GM19397 (cell line): ENCODE results near the gene TNNI2.

ENCODE experiments used
- ATAC-seq: cut with Tn5 transposase; IDR thresholded peaks from one replicate; pipeline ENCODE4 v1.9.1; 2021; ENCODE audit warnings: mild to moderate bottlenecking, moderate library complexity; ENCODE audit not compliant: unreplicated experiment

Gene TNNI2

GRCh38 chr11:1844221-1845094 lies 5.7 kb downstream of the TNNI2 start:
- ATAC-seq: no peak

- ATAC-seq: no peak
Observed at GRCh38 chr11:1845095-1845429, 6.3 kb downstream of the TNNI2 start.

GRCh38 chr11:1845561-1846452 lies 7.0 kb downstream of the TNNI2 start:
- ATAC-seq: no peak

DNA sequence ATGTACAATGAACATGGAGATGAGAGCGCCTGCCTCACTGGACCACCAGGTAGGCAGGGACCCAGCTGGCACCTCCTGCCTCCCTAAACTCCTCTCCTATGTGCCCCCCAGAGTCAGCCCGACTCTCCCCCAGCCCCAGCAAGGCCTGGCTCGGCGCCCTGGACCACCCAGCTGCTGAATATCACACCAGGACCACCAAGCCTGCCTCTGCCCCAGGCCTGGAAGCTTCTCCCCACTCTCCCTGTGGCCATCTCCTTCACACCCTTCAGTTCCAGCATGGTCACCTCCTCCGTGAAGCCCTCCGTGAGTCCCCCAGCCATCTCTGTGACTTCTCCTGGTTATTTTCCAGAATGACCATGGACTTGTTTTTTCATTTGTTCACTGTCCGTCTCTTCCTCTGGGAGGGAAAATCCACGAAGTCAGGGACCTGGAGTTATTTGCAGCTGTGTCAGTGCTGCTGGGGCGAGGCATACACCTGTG lies 7.7 kb downstream of the TNNI2 start:
- no peak for ATAC-seq

DNA sequence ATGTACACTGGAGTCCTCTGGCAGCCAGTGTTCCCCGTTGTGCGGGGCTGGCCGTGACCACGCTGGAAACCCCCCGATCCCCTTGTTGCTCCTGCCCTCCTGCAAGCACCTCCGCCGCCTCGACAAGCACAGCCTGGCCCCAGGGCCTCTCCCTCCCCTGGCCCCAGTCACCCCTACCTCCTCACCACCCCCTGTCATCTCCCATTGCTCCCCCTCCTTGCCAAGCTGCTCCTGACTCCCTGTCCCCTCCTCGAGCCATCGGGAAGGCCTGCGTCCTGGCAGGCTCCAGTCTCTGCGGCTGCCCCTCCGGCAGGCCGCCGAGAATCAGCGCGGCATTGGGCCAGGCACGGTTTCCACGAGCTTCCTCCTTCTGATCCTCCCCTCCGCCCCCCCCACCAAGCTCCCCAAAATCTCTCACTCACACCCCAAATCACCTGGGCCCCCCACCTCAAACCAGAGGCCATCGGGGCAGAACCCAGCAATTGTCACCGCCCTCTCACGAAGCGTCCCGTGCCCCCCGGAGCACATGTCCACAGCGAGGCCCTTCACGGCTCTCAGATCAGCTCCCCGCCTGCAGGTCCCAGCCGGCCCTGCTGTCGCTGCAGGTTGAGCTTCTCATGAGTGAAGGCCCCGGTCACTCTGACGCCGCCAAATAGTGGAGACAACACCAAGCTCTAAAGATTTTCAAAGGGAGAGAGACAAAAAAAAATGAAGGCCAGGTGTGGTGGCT lies 8.4 kb downstream of the TNNI2 start:
- ATAC-seq: no peak

GRCh38 chr11:1847926-1848639 lies 9.3 kb downstream of the TNNI2 start:
- no peak for ATAC-seq

DNA sequence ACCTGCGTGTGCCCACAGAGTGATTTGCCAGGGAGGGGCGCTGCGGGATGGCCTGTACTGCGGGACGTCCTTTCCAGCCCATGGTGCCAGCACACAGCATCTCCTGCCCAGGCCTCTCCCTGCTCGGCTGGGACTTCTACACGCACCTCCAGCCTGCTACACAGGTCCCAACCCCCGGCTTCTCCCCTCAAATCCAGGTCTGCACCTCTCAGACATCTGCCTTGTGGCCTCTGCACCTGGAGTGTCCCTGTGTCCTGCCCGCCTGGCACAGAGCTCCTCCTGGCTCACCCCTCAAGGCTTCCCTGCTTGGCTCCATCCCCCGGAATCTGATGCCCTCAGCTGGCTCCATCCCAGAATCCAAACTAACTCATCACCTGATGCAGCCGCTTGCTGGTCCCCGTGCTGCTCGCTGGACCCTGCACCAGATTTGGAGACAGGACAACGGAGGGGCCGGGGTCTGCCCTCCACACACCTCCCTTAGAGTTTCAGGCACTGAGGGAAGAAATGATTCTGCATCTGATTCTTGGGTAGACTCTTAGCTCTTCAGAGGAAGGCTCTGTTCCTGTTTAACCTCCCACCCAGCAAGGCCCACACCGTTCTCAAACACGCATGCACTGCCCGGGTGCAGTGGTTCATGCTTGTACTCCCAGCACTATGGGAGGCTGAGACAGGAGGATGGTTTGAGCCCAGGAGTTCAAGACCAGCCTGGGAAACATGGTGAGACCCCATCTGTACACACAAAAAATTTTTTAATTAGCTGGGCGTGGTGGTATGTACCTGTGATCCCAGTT lies 10.1 kb downstream of the TNNI2 start:
- ATAC-seq: no peak

- ATAC-seq: no peak
Observed at GRCh38 chr11:1851468-1852180, 12.8 kb downstream of the TNNI2 start.

DNA sequence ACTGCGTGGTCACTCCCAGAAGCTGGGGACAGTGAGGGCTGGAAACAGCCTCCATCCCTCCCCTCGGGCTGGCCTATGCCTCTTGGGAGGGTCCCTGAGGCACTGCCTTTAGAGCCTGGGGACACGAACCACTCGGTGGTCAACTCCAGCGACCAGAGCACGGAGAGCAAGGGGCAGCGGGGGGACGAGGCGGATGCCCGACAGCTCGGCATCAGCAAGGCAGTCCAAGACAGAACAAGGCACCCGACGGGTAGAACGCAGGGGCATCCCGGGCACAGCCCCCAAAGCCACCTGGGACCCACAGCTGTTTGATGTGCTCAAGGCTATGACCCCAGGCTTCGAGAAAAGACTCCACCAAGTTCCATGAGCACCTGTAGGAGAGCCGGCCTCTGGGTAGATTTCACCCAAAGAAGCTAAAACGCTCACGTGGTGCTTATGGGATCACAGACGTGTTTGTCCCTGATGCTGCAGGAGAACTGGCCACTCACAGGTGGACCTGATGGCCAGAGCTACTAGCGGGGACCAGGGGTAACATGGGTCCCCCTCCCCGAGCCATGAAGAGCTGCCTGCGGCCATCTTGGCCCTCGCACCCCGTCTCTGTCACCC lies 13.6 kb downstream of the TNNI2 start:
- ATAC-seq: no peak

DNA sequence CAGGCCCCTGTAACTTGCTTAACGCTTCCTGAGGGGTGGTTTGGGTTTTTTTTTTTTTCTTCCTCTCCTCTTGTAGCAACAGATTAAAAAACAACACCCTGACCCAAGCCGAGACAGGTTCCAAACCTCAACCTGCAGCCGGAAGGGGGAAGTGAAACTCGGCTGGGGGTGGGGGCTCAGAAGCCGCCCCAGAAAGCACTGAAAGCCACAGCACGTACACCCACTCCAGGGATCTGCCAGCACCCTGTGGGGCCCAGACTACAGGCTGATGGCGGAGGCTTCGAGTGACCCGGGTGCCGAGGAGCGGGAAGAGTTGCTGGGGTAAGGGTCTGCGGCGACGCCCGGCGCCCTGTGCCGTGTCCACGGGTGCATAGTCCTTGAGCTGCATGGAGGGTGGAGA lies 14.1 kb downstream of the TNNI2 start, which contains the start of gene LSP1:
Gene LSP1, plus strand, starts transcription at position 208 of the 400 bp plus-strand sequence. Its CDS starts 61 bp downstream, at position 269.
- peak; percentile 36 for ATAC-seq

GRCh38 chr11:1853376-1854131 lies 14.8 kb downstream of the TNNI2 start:
- no peak for ATAC-seq

GRCh38 chr11:1854132-1854948 lies 15.6 kb downstream of the TNNI2 start:
- peak; percentile 26 for ATAC-seq

DNA sequence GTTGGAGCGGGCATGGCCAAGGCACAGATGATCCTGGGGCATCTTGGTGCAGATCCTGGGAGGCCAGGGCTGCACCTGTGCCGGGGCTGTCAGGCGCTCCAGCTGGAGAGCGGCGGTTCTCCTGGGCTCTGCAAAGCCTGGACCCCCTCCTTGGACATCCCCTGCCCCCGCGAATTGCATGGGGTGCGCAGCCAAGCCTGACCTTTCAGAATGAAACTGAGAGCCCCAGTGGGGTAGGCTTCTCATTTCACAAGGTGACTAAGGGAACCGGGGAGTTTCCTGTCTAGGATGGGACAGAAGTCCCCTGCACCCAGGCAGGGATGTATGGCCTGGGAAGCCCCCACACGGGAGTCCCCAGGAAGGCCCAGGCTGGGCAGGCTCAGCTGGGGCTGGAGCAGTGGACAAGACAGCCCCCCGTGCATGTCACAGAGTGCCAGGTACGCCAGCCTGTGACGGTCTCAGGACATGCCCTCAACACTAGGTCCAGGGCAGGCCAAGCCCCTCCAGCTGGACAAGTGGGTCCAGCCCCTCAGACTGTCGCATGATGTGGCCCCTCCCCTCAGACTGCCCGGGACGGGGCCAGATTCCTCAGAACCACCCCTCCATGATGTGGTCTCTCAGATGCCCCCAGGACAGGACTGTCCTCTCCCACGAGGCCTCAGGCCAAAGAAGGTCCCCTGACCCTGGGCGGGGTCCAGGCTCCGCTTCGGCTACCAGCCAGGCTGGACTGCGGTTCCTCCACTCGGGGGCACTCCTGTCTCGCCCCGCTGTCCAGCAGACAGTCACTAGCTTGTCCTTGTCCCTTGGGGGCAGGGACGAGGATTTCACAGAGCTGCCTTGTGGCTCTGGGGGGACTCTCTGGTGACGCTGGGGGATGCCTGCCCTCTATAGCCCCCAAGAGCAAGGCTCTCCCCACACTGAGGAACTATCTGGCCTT lies 16.4 kb downstream of the TNNI2 start:
- ATAC-seq: peak; percentile 26

- no peak for ATAC-seq
Observed at GRCh38 chr11:1855886-1856265, 17.1 kb downstream of the TNNI2 start.

DNA sequence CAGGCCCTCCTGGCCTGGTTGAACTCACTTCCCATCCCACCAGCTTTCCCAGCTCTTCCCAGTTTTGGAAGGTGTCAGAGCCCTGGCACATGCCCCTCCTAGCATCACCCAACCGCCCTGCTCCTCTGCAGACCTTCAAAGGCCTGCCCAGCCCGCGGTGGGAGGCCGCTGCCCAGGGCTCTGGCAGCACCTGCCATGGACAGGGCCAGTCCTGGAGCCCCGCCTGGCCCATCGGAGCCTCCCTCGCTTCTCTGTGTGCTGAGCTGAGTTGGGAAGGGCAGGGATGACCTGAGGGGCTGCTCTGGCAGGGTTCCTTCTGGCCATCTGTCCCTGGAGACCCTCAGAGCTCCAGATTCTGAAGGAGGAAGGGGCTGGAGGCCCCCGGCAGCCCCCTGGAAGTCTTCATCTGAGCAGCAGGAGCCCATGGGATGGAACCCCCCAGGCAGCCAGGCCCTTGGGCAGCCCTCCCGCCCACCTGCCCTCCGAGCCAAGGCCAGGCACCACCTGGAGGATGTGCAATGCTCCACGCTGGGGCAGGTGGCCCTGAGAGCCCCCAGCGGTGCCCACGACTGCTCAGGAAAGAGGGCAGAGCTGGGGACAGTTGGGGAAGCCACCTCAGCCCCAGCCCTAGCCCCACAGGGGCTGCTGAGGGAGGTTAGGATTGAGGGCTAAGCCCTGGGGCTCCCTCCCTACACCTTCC lies 17.7 kb downstream of the TNNI2 start:
- no peak for ATAC-seq
